DMS79 (cell line): Measurements from ENCODE around the gene STON1.
"Not testable (repeated sequence)": the region's sequence is repeated elsewhere in the genome, so short reads cannot be mapped to it uniquely, and the experiment has no call there.

Experiments
- DNase-seq: peaks from one replicate; lab custom pipeline; 2025; lab: John Stamatoyannopoulos, UW

Gene STON1

DNA sequence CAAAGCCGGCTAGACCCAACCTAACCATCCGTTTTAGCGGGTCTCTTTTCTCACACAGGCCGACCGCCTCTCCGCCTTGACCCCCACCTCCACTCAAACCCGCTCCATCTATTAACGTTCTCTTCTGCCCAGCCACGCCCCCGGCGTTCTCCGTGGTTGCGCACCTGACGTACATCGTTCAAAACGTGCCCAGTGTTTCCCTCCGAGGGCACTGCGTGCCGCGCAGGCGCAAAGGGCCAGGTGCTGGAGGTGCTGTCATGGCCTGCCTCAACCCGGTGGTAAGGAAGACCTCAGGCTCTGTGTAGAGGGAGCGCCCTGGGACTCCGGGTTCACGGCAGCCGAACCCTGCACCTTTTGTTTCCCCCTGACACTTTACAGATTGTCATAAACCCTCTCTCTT, 87.7 kb downstream of the STON1 start, which contains the start of gene GTF2A1L:
Gene GTF2A1L (plus strand): TSS at position 239 of the 400 bp plus-strand sequence. CDS start 19 bp downstream, at position 258.
- no peak for DNase-seq

DNA sequence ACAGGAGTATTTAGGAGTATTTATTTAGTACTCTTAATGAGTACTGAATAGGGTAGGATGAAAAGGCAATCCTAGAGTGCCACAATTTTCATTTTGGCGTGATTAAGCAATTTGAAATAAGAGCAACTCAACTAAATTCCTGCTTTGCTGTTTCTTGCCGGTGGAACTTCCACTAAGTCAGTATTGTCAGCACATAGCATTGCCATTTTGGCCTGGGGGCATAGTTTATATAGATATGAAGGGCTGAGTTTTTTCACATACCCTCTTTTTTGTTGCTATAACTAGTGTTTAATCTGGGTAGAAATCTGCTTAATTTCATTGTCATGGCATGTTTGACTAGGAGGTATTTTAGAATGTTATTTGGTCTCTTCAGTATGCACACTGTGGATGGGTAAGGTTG, 89.6 kb downstream of the STON1 start:
- no peak for DNase-seq

DNA sequence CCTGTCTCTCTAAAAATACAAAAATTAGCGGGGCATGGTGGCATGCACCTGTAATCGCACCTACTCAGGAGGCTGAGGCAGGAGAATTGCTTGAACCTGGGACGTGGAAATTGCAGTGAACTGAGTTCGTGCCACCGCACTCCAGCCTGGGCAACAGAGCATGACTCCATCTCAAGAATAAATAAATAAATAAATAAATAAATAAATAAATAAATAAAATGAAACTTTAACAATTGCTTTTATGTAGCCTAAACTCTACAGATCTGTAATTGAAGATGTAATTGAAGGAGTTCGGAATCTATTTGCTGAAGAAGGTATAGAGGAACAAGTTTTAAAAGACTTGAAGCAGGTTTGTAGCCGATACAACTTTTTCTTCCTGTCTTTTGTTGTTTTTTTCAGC, 90.7 kb downstream of the STON1 start:
- no peak for DNase-seq

DNA sequence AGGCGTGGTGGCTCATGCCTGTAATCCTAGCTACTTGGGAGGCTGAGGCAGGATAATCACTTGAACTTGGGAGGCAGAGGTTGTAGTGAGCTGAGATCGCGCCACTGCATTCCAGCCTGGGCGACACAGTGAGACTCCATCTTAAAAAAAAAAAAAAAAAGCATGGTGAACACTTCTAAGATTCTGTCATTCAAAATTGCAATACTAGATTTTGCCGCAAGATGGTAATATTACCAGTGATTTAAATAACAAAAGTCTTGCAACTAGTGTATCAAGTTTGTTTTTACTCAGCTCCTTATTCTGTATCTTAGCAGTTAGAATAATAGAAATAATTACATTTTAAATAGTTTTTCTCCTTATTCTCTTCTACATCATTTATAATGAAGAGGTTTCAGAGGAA, 92.7 kb downstream of the STON1 start:
- DNase-seq: not testable (repeated sequence)

DNA sequence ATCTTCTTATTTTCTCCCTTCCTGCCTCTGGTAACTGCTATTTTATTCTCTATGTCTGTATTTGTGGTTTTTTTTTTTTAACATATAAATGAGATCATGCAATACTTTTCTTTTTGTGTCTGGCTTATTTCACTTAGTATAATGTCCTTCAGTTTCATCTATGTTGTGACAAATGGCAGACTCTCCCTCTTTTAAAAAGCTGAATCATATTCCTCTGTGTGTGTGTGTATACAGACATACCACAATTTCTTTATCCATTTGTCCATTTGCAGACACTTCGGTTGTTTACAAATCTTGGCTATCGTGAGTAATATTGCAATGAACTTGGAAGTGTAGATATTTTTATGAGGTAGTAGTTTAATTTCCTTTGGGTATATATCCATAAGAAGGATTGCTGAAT, 94.7 kb downstream of the STON1 start:
- DNase-seq: no peak

DNA sequence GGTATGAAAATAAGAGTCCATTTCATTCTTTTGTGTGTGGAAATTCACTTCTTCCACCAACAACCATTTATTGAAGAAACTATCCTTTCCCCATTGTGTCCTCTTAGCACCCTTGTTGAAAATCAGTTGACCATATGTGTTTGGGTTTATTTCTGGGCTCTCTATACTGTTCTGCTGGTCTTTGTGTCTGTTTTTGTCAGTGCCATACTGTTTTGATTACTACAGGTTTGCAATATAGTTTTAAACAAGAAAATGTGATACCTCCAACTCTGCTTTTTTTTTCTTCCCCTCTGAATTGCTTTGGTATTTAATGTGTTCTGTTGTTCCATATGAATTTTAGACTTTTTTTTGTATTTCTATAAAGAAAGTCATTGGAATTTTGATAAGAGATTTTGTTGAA, 96.1 kb downstream of the STON1 start:
- DNase-seq: no peak

DNA sequence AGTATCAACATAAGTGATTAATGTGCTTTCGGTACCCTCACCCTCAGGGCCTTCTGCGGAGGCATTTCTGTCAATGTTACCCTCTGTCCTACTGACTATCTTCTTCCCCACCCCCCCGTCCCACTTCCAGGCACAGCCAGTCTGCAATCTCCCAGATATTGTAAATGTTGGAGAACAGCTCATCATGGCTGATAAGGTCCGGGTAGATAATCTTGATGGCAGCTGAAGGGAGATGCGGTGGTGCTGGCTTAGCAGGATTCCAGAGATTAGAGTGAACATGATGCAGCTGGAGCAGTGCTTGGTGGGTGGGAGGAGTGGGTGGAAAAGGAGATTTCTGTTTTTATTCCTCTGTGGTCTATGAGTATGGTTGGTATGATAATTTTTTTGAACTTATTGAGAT, 103.2 kb downstream of the STON1 start:
- no peak for DNase-seq

DNA sequence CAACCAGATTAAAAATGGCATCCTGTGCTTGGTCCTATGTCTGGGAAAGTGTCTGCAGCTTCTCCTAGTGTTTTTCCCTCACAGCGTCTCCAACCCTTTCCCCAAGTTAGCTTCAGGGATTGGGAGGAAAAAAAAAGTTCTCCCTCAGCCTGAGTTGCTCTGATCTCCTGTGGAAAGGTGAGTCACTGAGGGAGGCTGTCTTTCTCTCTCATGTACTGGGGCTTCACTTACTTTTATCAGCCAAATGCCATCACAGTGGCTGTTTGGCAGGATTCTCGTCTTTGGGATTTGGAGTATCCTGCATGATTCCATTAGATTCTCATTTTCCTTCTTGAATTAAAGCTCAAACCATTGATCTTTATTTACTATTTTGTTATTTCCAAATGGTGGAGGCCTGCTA, 105.8 kb downstream of the STON1 start:
- DNase-seq: no peak

DNA sequence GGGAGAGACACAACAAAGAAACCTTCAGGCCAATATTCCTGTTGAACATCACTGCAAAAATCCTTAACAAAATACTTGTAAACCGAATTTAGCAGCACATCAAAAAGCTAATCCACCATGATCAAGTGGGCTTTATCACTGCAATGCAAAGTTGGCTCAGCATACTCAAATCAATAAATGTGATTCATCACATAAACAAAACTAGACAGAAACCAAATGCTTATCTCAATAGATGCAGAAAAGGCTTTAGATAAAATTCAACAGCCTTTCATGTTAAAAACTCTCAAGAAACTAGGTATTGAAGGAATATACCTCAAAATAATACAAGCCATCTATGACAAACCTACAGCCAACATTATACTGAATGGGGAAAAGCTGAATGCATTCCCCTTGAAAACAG, 108.3 kb downstream of the STON1 start:
- no peak for DNase-seq
